PC-3 (cell line): ENCODE measurements around the gene NUP93. TPM values are rescaled to one million over a fixed set of nuclear protein-coding genes. Genes with fewer than 3 reads are reported as not detected.

Source experiments
- ATAC-seq: fragments of 200-7000 bp; cut with Tn5 transposase; 2 replicates; pipeline ENCODE4 v1.9.1; 2020; ENCODE audit warnings: mild to moderate bottlenecking, moderate library complexity
- BruUV-seq: library from RNA; stranded (reverse); fragments of 400-500 nt; replicated peaks from 2 replicates; lab custom pipeline; 2021; lab: Mats Ljungman, UMichigan
- CTCF ChIA-PET: fragments of 300-600 bp; sonication (Branson Sonifier 250); formaldehyde crosslinking; loops from one replicate; lab custom pipeline; 2022; ENCODE audit warnings: antibody characterized with exemption; lab: Charles Lee
- POLR2A ChIA-PET: fragments of 300-600 bp; sonication (Branson Sonifier 250); formaldehyde crosslinking; loops from one replicate; lab custom pipeline; 2022; ENCODE audit warnings: antibody characterized with exemption; ENCODE audit not compliant: unreplicated experiment; lab: Charles Lee
- DNase-seq: peaks from one replicate; pipeline ENCODE4 v3.0.0-alpha.2; 2015
- H2AFZ ChIP-seq: fragments of 300-600 bp; sonication (generic); 2 replicates; pipeline ENCODE4 v1.6.0; 2016; ENCODE audit warnings: antibody characterized with exemption, low read length
- H3F3A ChIP-seq: fragments of 300-600 bp; sonication (generic); one replicate; pipeline ENCODE4 v1.6.0; 2017; ENCODE audit warnings: antibody characterized with exemption, low read length, control low read depth, mild to moderate bottlenecking; ENCODE audit not compliant: unreplicated experiment
- H3K27ac ChIP-seq: fragments of 300-600 bp; sonication (generic); 2 replicates; pipeline ENCODE4 v1.5.1; 2016; ENCODE audit warnings: mild to moderate bottlenecking, low read length
- H3K27me3 ChIP-seq: fragments of 300-600 bp; sonication (generic); 2 replicates; pipeline ENCODE4 v1.6.1; 2016; ENCODE audit warnings: low read length, mixed read lengths
- H3K36me3 ChIP-seq: fragments of 300-600 bp; sonication (generic); 2 replicates; pipeline ENCODE4 v1.6.1; 2016; ENCODE audit warnings: low read depth, mixed run types, low read length, mixed read lengths
- H3K4me1 ChIP-seq: fragments of 300-600 bp; sonication (generic); 2 replicates; pipeline ENCODE4 v1.5.1; 2016; ENCODE audit warnings: low read length; ENCODE audit not compliant: insufficient read depth
- H3K4me2 ChIP-seq: fragments of 300-600 bp; sonication (generic); 2 replicates; pipeline ENCODE4 v1.6.0; 2016; ENCODE audit warnings: low read length
- H3K4me3 ChIP-seq: fragments of 300-600 bp; sonication (generic); 2 replicates; pipeline ENCODE4 v1.5.1; 2016; ENCODE audit warnings: mild to moderate bottlenecking, low read length, mixed read lengths
- H3K79me2 ChIP-seq: fragments of 300-600 bp; sonication (generic); 2 replicates; pipeline ENCODE4 v1.6.1; 2017; ENCODE audit warnings: low read length, mixed read lengths
- H3K9ac ChIP-seq: fragments of 300-600 bp; sonication (generic); 2 replicates; pipeline ENCODE4 v1.6.0; 2016; ENCODE audit warnings: mild to moderate bottlenecking, low read length
- H3K9me2 ChIP-seq: fragments of 300-600 bp; sonication (generic); replicated peaks from 2 replicates; pipeline ENCODE4 v1.6.1; 2016; ENCODE audit warnings: mixed run types, low read length, mixed read lengths
- H3K9me3 ChIP-seq: fragments of 300-600 bp; sonication (generic); 2 replicates; pipeline ENCODE4 v1.6.1; 2016; ENCODE audit warnings: low read length, mixed read lengths
- H4K20me1 ChIP-seq: fragments of 300-600 bp; sonication (generic); 2 replicates; pipeline ENCODE4 v1.6.1; 2016; ENCODE audit warnings: low read length, mixed read lengths
- EZH2 ChIP-seq: fragments of 300-600 bp; sonication (generic); IDR thresholded peaks from one replicate; pipeline ENCODE4 v1.6.1; 2017; ENCODE audit warnings: antibody characterized with exemption, mild to moderate bottlenecking, low read length; ENCODE audit not compliant: unreplicated experiment
- EZH2phosphoT487 ChIP-seq: fragments of 300-600 bp; sonication (generic); IDR thresholded peaks from 2 replicates; pipeline ENCODE4 v1.6.1; 2018; ENCODE audit warnings: mild to moderate bottlenecking, antibody characterized with exemption, low read length, borderline replicate concordance
- intact Hi-C: fragments of 100-400 bp; cut with micrococcal nuclease; formaldehyde crosslinking; loops from 2 replicates; pipeline ENCODE4 v1.9.0; 2023
- total RNA-seq: library from RNA; depleted of rRNA; stranded (reverse); fragments of >200 nt; gene quantifications from 2 replicates; pipeline ENCODE4 v1.2.3, GENCODE V29; 2014
- TF ChIP-seq, protein P1 (sequence below): fragments of 300-600 bp; sonication (generic); conservative IDR thresholded peaks from 2 replicates; pipeline ENCODE4 v1.5.1; 2017; ENCODE audit warnings: antibody characterized with exemption, low read depth, mild to moderate bottlenecking, low read length

Gene NUP93
- total RNA-seq, 1 experiment from 2014 or later = 98.6 TPM

DNA sequence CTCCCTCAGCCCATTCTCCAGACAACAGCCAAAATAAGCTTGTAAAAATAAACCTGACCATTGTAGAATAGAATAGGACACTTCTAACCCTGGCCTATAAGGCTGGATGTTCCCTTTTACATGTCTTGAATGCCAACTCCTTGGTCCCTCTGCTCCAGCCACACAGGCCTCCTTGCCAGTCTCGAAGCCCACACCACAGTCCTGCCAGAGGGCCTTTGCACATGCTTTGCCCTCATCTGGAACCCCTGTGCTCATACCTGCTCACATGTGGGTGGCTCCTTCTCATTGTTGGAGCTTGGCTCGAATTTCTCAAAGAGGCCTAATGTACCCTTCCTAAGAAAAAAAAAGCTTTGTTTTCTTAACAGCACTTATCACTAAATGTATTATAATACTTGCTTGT, 129.7 kb downstream of the NUP93 start:
- H3K36me3 ChIP-seq = no peaks in the 10 kb centered on the region
- no peak overlapping the region for H3K27ac ChIP-seq
- H3K79me2 ChIP-seq = no peaks in the 10 kb centered on the region
- H3K4me2 ChIP-seq = no peak overlapping the region
- BruUV-seq = no TSS peak
- intact Hi-C loops = no loop called here
- no peaks in the 10 kb centered on the region for H4K20me1 ChIP-seq
- H3K4me3 ChIP-seq = no peak overlapping the region
- H3K9me2 ChIP-seq = no peaks in the 10 kb centered on the region
- no peaks in the 10 kb centered on the region for H3K9me3 ChIP-seq
- H3K9ac ChIP-seq = no peak overlapping the region
- CTCF ChIA-PET = no interaction called here
- H3K4me1 ChIP-seq = no peaks in the 10 kb centered on the region
- TF ChIP-seq EZH2 (no peak), EZH2phosphoT487 (no peak)
- TF ChIP-seq, protein P1, sequence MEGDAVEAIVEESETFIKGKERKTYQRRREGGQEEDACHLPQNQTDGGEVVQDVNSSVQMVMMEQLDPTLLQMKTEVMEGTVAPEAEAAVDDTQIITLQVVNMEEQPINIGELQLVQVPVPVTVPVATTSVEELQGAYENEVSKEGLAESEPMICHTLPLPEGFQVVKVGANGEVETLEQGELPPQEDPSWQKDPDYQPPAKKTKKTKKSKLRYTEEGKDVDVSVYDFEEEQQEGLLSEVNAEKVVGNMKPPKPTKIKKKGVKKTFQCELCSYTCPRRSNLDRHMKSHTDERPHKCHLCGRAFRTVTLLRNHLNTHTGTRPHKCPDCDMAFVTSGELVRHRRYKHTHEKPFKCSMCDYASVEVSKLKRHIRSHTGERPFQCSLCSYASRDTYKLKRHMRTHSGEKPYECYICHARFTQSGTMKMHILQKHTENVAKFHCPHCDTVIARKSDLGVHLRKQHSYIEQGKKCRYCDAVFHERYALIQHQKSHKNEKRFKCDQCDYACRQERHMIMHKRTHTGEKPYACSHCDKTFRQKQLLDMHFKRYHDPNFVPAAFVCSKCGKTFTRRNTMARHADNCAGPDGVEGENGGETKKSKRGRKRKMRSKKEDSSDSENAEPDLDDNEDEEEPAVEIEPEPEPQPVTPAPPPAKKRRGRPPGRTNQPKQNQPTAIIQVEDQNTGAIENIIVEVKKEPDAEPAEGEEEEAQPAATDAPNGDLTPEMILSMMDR = no peak
- no peaks in the 10 kb centered on the region for H3K27me3 ChIP-seq
- H3F3A ChIP-seq = no peaks in the 10 kb centered on the region
- H2AFZ ChIP-seq = no peak overlapping the region
- POLR2A ChIA-PET = no interaction called here
- DNase-seq (no peak), ATAC-seq (no peak)

DNA sequence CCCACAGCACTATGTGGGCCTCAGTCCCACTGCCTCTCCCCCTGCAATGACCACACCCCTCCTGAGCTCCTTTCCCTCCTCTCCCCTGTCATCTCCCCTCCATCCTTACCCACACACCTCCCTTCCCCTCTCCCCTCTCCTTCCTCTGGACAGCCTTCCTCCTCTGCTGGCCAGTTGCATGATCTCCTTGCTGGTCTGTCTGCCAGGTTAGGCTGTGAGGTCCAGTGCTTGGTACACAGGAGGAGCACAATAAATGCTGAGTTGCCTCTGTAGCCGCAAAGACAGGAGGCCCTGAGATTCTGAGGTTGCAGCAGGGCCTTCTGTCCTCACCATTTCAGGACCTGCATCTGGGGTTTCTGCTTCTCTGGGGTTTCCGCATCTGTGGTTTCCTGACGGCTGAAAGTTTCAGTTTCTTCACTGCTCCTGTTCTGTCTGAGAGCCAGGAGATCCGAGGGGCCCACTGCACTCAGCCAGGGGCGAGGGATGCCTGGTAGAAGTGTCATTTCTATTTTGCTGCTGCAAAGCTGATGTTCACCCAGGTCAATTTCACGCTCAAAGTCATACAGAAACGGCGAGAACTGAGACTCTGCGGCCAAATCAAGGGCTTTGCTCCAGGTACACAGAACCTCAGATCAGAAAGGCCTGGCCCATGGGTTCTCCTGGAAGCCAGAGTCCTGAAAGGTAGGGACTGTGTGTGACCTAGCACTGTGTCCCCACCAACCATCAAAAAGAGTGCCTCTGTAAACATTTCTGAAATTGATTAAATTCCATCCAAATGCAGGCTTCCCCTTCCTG, 130.5 kb downstream of the NUP93 start:
- no peak for ATAC-seq
- H3K4me3 ChIP-seq = no peak overlapping the region
- ChIA-PET POLR2A (no interaction called here), CTCF (no interaction called here)
- no peak overlapping the region for H3K27ac ChIP-seq
- H3K27me3 ChIP-seq = no peaks in the 10 kb centered on the region
- H2AFZ ChIP-seq = no peak overlapping the region
- TF ChIP-seq EZH2phosphoT487 (no peak), EZH2 (no peak)
- TF ChIP-seq, protein P1 = no peak
- no peaks in the 10 kb centered on the region for H4K20me1 ChIP-seq
- no peaks in the 10 kb centered on the region for H3F3A ChIP-seq
- H3K4me2 ChIP-seq = no peak overlapping the region
- intact Hi-C loops = no loop called here
- no peaks in the 10 kb centered on the region for H3K4me1 ChIP-seq
- H3K9me2 ChIP-seq = no peaks in the 10 kb centered on the region
- no peak for DNase-seq
- H3K79me2 ChIP-seq = no peaks in the 10 kb centered on the region
- H3K9ac ChIP-seq = no peak overlapping the region
- H3K9me3 ChIP-seq = no peaks in the 10 kb centered on the region
- no peaks in the 10 kb centered on the region for H3K36me3 ChIP-seq
- no TSS peak for BruUV-seq

DNA sequence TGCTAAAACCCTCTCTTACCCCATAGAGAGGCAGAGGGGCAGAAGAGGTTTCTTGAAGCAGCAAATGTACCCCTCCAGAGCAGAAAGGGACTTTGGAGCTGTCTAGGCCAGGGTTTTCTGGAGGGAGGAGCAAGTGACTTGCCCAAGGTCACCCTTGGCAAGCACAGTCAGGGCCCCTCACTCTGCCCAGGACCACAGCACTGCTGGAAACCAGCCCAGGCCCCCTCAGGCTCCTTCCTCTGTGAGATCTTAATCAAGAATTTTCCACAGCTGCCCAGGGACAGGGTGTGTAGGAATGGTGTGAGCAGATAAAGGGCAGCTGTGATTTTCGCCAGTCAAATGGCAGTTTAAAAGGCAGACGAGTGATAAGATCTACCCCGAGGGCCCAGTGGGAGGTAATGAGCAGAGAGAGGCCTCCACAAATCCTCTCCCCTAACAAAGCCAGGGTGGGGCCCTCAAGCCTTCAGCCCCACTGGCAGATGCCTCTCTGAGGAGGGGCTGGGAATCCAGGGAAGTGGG, 131.2 kb downstream of the NUP93 start:
- CTCF ChIA-PET = no interaction called here
- POLR2A ChIA-PET = no interaction called here
- ATAC-seq (no peak), DNase-seq (no peak)
- H3K4me1 ChIP-seq = no peaks in the 10 kb centered on the region
- no peaks in the 10 kb centered on the region for H3K79me2 ChIP-seq
- H4K20me1 ChIP-seq = no peaks in the 10 kb centered on the region
- H3K4me2 ChIP-seq = no peak overlapping the region
- H3K4me3 ChIP-seq = no peak overlapping the region
- no peaks in the 10 kb centered on the region for H3F3A ChIP-seq
- no peak for TF ChIP-seq EZH2
- TF ChIP-seq, protein P1 = no peak
- TF ChIP-seq EZH2phosphoT487 = no peak
- no peak overlapping the region for H3K27ac ChIP-seq
- no peaks in the 10 kb centered on the region for H3K36me3 ChIP-seq
- no peaks in the 10 kb centered on the region for H3K9me2 ChIP-seq
- intact Hi-C loops = no loop called here
- no peak overlapping the region for H2AFZ ChIP-seq
- H3K27me3 ChIP-seq = no peaks in the 10 kb centered on the region
- H3K9me3 ChIP-seq = no peaks in the 10 kb centered on the region
- H3K9ac ChIP-seq = no peak overlapping the region
- no TSS peak for BruUV-seq
